HUES6 (cell line): ENCODE data around the gene RIPK1.

ENCODE experiments used
- H3K27ac ChIP-seq: 2 replicates; pipeline ENCODE4 v1.7.0; 2013; ENCODE audit warnings: low read depth, mild to moderate bottlenecking, low read length, inconsistent platforms
- H3K27me3 ChIP-seq: 2 replicates; pipeline ENCODE4 v1.6.1; 2013; ENCODE audit warnings: low read length; ENCODE audit not compliant: control insufficient read depth, insufficient read depth
- H3K36me3 ChIP-seq: 2 replicates; pipeline ENCODE4 v1.6.1; 2013; ENCODE audit warnings: low read length; ENCODE audit not compliant: control insufficient read depth, insufficient read depth
- H3K4me1 ChIP-seq: 2 replicates; pipeline ENCODE4 v1.6.1; 2013; ENCODE audit warnings: low read length; ENCODE audit not compliant: control insufficient read depth, insufficient read depth
- H3K4me3 ChIP-seq: 2 replicates; pipeline ENCODE4 v1.5.1; 2013; ENCODE audit warnings: low read depth, low read length
- H3K9ac ChIP-seq: one replicate; pipeline ENCODE4 v1.6.1; 2013; ENCODE audit warnings: mild to moderate bottlenecking, low read length
- H3K9me3 ChIP-seq: 2 replicates; pipeline ENCODE4 v1.6.1; 2013; ENCODE audit warnings: low read depth, low read length; ENCODE audit not compliant: control insufficient read depth, insufficient read depth

Gene RIPK1

DNA sequence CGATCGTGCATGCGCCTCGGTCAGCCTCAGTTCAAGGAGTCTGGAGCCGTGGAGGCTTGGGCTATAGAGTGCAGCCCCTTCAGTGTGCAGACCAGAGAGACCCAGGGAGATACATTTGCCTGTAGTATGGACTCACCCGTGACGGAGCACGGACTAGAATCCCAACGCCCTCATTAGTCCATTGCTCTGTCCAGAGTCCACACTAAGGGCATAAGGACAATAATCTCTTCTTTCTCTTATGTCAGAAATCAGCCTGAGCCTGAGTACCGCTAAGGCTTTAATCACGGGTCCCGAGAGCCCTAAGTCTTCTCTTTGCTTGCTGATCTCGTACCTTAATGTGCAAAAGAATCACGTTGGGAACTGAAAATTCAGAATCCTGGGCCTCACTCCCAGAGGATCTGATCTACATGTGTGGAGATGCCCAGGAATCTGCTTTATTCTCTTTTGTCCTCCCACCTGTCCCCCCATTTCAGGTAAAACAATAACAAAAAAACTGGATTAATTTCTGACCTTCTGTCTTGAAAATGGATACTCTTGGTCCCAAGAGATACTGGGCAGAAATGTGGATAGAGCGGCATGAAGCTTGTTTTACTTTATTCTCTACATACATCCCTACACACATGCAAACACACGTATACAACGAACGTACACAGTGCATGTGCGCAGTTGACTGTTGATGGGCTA, 50.9 kb downstream of the RIPK1 start:
- no peaks in the 10 kb centered on the region for H3K27me3 ChIP-seq

DNA sequence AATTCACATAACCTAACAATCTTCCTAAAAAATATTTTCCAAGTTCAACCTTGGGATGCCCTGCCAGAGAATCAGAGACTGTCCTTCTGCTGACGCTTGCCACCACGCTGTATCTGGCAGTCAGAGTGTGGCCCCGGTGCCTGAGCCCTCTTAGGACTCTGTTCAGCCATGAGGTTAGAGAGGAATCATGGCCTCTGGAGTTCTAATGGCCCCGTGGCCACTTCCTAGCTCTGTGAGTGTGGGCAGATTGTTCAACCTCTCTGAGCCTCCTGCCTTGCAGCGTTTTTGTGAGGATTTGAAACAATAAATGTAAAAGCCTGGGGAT, 52.4 kb downstream of the RIPK1 start:
- no peak overlapping the region for H3K4me3 ChIP-seq
- H3K36me3 ChIP-seq, result no peaks in the 10 kb centered on the region
- H3K27me3 ChIP-seq, result no peaks in the 10 kb centered on the region
- no peak overlapping the region for H3K9ac ChIP-seq
- no peaks in the 10 kb centered on the region for H3K9me3 ChIP-seq
- peaks cover 12% of the 10 kb centered on the region for H3K4me1 ChIP-seq
- H3K27ac ChIP-seq, result no peak overlapping the region

More for the DNA sequence above, 50.9 kb downstream of the RIPK1 start:
- peak overlapping the region; percentile 81 for H3K4me3 ChIP-seq
- H3K4me1 ChIP-seq, result peaks cover 12% of the 10 kb centered on the region
- H3K36me3 ChIP-seq, result peaks cover 5% of the 10 kb centered on the region; the same call in 1 of the 2 replicates
- peak overlapping the region; percentile 83 for H3K27ac ChIP-seq
- H3K9me3 ChIP-seq, result no peaks in the 10 kb centered on the region
- H3K9ac ChIP-seq, result peak overlapping the region; percentile 92

GRCh38 chr6:3122823-3123182, 54.5 kb downstream of the RIPK1 start:
- H3K36me3 ChIP-seq, result peaks cover 6% of the 10 kb centered on the region; the same call in 1 of the 2 replicates
- no peaks in the 10 kb centered on the region for H3K9me3 ChIP-seq
- H3K4me1 ChIP-seq, result peaks cover 5% of the 10 kb centered on the region
- H3K27ac ChIP-seq, result no peak overlapping the region
- no peak overlapping the region for H3K9ac ChIP-seq
- no peak overlapping the region for H3K4me3 ChIP-seq
- no peaks in the 10 kb centered on the region for H3K27me3 ChIP-seq

DNA sequence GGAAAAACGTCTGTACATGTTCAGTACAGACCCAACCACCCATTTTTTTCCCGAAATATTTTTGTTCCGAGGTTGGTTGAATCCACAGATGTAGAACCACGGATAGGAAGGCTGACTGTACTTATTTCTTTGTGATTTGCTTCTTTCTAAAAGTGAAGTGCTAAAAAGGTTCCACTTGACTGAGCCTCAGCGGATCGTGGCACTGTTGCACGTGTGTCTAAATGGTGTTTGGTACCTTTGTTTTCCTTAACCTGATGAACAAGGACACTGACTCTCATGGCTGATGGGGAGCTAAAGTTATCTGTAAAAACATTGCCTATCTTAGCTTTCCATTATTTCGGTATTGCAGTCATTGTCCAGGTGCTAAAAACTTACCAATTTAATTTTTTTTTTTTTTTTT, 56.4 kb downstream of the RIPK1 start:
- H3K4me3 ChIP-seq, result no peak overlapping the region
- H3K27me3 ChIP-seq, result no peaks in the 10 kb centered on the region
- H3K9me3 ChIP-seq, result no peaks in the 10 kb centered on the region
- no peak overlapping the region for H3K9ac ChIP-seq
- peaks cover 24% of the 10 kb centered on the region for H3K36me3 ChIP-seq
- no peak overlapping the region for H3K27ac ChIP-seq
- H3K4me1 ChIP-seq, result no peaks in the 10 kb centered on the region; the same call in 1 of the 2 replicates

- no peaks in the 10 kb centered on the region for H3K27me3 ChIP-seq
- H3K9me3 ChIP-seq, result no peaks in the 10 kb centered on the region
- no peak overlapping the region for H3K9ac ChIP-seq
- no peak overlapping the region for H3K4me3 ChIP-seq
- H3K27ac ChIP-seq, result no peak overlapping the region
- H3K4me1 ChIP-seq, result no peaks in the 10 kb centered on the region; the same call in 1 of the 2 replicates
- peaks cover 36% of the 10 kb centered on the region for H3K36me3 ChIP-seq
These were observed 57.5 kb downstream of the RIPK1 start for GRCh38 chr6:3125815-3126214.

DNA sequence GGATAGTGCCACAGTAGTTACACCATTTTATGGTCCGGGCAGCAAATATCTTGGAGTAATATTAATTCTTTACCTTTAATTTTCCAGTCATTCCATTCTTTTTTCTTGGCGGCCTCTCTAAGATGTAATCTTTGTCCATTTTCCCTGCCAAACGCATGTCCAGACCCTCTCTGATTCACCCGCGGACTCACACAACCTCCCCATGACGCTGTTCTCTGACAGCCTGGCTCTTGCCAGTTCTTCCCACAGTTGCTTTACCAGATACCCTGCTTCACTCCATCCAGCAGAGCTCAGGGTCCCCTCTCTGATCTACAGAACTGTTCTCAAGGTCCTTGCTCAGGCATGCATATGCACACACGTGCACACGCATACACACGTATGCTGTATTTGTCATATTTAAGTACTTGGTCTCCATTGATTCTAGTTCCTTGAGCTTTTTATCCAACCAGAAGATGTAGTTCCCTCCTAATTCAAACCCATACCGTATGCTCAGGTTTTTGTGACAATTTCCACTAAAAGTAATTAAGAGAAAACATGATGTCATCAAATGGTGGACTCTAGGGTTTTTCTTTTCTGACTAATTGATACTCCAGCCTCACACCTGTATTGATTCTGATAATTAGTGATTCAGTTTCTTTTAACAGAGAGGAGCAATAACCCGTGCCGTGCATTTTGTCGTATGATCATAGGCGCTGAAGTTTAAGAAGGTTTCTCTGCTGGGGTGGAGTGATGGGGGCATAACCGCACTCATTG, 60.2 kb downstream of the RIPK1 start:
- Histone ChIP-seq H3K9ac (no peak overlapping the region), H3K27ac (no peak overlapping the region), H3K9me3 (no peaks in the 10 kb centered on the region), H3K4me3 (no peak overlapping the region), H3K36me3 (peaks cover 62% of the 10 kb centered on the region), H3K27me3 (no peaks in the 10 kb centered on the region), H3K4me1 (no peaks in the 10 kb centered on the region)

- H3K9me3 ChIP-seq, result no peaks in the 10 kb centered on the region
- H3K4me1 ChIP-seq, result peaks cover 6% of the 10 kb centered on the region
- H3K36me3 ChIP-seq, result peaks cover 86% of the 10 kb centered on the region
- H3K27ac ChIP-seq, result no peak overlapping the region
- H3K27me3 ChIP-seq, result no peaks in the 10 kb centered on the region
- H3K9ac ChIP-seq, result no peak overlapping the region
- H3K4me3 ChIP-seq, result no peak overlapping the region
These were observed 63.4 kb downstream of the RIPK1 start for GRCh38 chr6:3131695-3132094.

DNA sequence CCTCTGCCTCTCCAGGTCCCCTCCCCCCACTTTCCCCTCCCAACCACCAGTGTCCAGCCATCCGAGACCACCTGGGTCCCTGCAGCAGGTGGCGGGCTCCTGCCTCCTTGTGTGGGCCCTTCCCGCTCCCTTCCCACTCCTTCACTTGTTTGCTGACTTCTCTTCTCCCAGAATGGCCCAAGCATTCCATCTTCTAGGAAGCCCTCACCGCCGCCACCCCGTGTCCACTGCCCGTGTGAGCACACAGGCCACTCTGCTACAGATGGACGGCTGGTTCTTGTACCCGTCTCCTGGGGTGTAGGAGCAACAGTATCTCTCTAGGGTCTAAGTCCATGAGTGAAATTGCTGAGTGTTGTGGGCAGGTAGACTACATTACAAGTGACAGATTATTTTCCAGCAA, 65.2 kb downstream of the RIPK1 start:
- Histone ChIP-seq H3K36me3 (peaks cover 92% of the 10 kb centered on the region), H3K27me3 (no peaks in the 10 kb centered on the region), H3K9me3 (no peaks in the 10 kb centered on the region), H3K27ac (no peak overlapping the region), H3K9ac (no peak overlapping the region), H3K4me3 (no peak overlapping the region), H3K4me1 (peaks cover 6% of the 10 kb centered on the region)

DNA sequence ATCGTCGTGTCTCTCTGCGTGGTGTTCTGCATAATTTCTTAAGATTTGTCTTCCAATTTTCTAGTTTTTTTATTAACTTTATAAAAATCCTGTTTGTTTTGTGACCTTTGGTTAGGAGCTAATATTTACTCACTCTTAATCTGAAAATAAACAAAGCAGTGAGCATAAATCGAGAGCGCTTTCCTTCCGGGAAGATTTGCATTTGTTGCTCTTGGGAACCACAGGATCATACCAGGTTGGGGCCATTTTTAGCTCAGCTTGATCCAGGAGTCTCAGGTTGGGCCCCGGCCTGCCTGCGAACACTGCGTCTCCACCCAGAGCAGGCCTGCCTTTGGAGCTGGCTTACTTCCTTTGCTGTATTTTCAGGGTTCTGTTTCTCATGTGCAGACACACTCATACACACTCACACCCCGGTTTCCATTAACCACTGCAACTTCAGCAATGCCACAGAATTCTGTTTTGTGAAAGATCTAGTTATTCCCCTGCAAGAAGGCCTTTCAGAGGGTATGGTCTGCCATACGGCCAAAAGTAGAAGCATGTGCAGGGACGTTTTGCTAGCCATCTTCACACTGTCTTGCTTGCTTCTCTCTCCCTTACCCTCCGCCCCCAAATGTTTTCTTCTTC, 67.5 kb downstream of the RIPK1 start:
- peaks cover 92% of the 10 kb centered on the region for H3K36me3 ChIP-seq
- H3K27ac ChIP-seq, result no peak overlapping the region
- peaks cover 6% of the 10 kb centered on the region for H3K4me1 ChIP-seq
- no peaks in the 10 kb centered on the region for H3K9me3 ChIP-seq
- peak overlapping the region; percentile 29 for H3K9ac ChIP-seq
- no peak overlapping the region for H3K4me3 ChIP-seq
- H3K27me3 ChIP-seq, result no peaks in the 10 kb centered on the region

DNA sequence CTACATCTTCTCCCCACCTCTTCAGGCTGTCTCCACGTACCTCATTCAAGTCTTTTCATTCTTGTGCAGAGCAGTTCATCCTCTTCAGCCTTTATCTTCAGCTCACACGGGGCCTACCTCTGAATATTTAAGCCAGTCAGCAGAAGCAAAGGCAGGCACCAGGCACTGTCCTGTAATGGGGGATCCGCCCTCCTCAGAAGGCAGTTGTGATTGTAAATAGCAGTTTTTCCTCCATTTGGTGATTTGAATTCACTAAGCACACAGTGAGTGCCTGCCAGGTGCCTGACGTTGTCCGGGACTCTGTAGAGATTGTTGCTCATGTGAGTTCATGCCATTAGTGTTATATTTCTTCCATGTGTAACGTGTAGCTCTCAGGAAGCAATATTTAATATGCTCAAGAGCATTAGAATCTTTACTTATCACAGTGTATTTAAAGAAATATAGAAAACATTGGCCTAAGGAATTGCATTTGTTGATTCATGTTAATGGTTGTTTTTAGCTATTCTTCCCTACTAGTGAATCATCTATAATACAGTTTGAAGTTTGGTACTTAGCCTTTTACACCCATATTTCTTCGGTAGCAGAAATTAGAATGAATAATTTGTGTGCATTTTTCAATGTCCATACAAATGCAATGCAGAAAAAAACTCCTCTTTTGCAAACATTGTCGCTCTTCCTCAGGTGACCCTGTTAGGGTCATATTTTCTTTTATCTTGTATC, 68.2 kb downstream of the RIPK1 start:
- peaks cover 6% of the 10 kb centered on the region for H3K4me1 ChIP-seq
- H3K9ac ChIP-seq, result peak overlapping the region; percentile 29
- peaks cover 91% of the 10 kb centered on the region for H3K36me3 ChIP-seq
- H3K9me3 ChIP-seq, result no peaks in the 10 kb centered on the region
- no peak overlapping the region for H3K27ac ChIP-seq
- no peaks in the 10 kb centered on the region for H3K27me3 ChIP-seq
- no peak overlapping the region for H3K4me3 ChIP-seq
